ENCODE results near the gene SLC17A7. TPM values are rescaled to one million over a fixed set of nuclear protein-coding genes. Genes with fewer than 3 reads are reported as not detected.
A peak's percentile ranks its signal among the peaks of the same experiment; 100 is the strongest.

The SLC17A7 gene
- total and polyA plus RNA-seq, 10 donors = 0.07 to 0.13 (median 0.10) TPM; not detected in 5

- Histone ChIP-seq H3K27me3 (replicated peaks in 1 of 7) (peaks cover 0 to 19% (median 0%) of the 10 kb centered on the region in 7 donors), H3K4me1 (peaks cover 0 to 44% (median 13%) of the 10 kb centered on the region in 6 donors), H3K4me3 (no peak overlapping the region), H3K27ac (peak overlapping the region in 6 of 8 donors; percentile 18 to 71 (median 52)), H3K36me3 (no peaks in the 10 kb centered on the region), H3K9me3 (no peaks in the 10 kb centered on the region)
- intact Hi-C loops (cut with DNase I; ENCODE audit: low total_unique reads) = no loop called here
- peak; percentile 81 for DNase-seq
- peak in 1 of 11 experiments; percentile 19 for TF ChIP-seq CTCF (IDR thresholded peaks at IDR 0.05 in 8 of 11, conservative IDR thresholded peaks at IDR 0.05 in 3 of 11)
- peak in 1 of 3 donors; percentile 22 for TF ChIP-seq POLR2AphosphoS5 (IDR thresholded peaks at IDR 0.05)
- no peak for TF ChIP-seq POLR2A (IDR thresholded peaks at IDR 0.05)
- WGBS, 5 donors = 51 to 67% (median 60%) methylated on average over 9 of the region's 9 CpGs
Observed at GRCh38 chr19:49390929-49391359, 50.4 kb downstream of the SLC17A7 start.

- no peak for DNase-seq
Observed at GRCh38 chr19:49390131-49390928, 51.0 kb downstream of the SLC17A7 start.

GRCh38 chr19:49389406-49389805 is 51.9 kb downstream of the SLC17A7 start:
- Histone ChIP-seq H3K27me3 (replicated peaks in 1 of 7) (peaks cover 0 to 14% (median 0%) of the 10 kb centered on the region in 7 donors), H3K4me3 (no peak overlapping the region), H3K36me3 (no peaks in the 10 kb centered on the region), H3K9me3 (no peaks in the 10 kb centered on the region), H3K4me1 (peaks cover 0 to 44% (median 13%) of the 10 kb centered on the region in 6 donors), H3K27ac (no peak overlapping the region)
- intact Hi-C loops (cut with DNase I; ENCODE audit: low total_unique reads) = no loop called here
- 91 to 95% (median 92%) methylated on average over 15 to 20 of the region's 20 CpGs for WGBS, 5 donors
- no peak for DNase-seq
- TF ChIP-seq POLR2A (IDR thresholded peaks at IDR 0.05) (no peak), CTCF (IDR thresholded peaks at IDR 0.05 in 8 of 11, conservative IDR thresholded peaks at IDR 0.05 in 3 of 11) (no peak), POLR2AphosphoS5 (IDR thresholded peaks at IDR 0.05) (no peak)

More at GRCh38 chr19:49390131-49390928, 51.0 kb downstream of the SLC17A7 start:
- intact Hi-C loops (cut with DNase I; ENCODE audit: low total_unique reads) = no loop called here
- Histone ChIP-seq H3K27me3 (replicated peaks in 1 of 7) (peaks cover 0 to 19% (median 0%) of the 10 kb centered on the region in 7 donors), H3K36me3 (no peaks in the 10 kb centered on the region), H3K4me1 (peaks cover 0 to 44% (median 13%) of the 10 kb centered on the region in 6 donors), H3K4me3 (no peak overlapping the region), H3K9me3 (no peaks in the 10 kb centered on the region), H3K27ac (peak overlapping the region in 5 of 8 donors; percentile 36 to 71 (median 60))
- 75 to 84% (median 78%) methylated on average over 26 of the region's 26 CpGs for WGBS, 5 donors
- TF ChIP-seq CTCF (IDR thresholded peaks at IDR 0.05 in 8 of 11, conservative IDR thresholded peaks at IDR 0.05 in 3 of 11) (no peak), POLR2A (IDR thresholded peaks at IDR 0.05) (no peak), POLR2AphosphoS5 (IDR thresholded peaks at IDR 0.05) (no peak)

GRCh38 chr19:49387936-49388372 is 53.4 kb downstream of the SLC17A7 start, which contains the start of gene KASH5:
Gene KASH5, plus strand, starts transcription at chr19:49388249. Its CDS starts 2,635 bp downstream, at chr19:49390884.
- no peaks in the 10 kb centered on the region for H3K36me3 ChIP-seq
- WGBS, 5 donors = 31 to 59% (median 50%) methylated on average over 10 to 40 of the region's 40 CpGs
- TF ChIP-seq POLR2AphosphoS5 (IDR thresholded peaks at IDR 0.05) (peak; percentile 47 to 80 (median 77)), POLR2A (IDR thresholded peaks at IDR 0.05) (no peak), CTCF (IDR thresholded peaks at IDR 0.05 in 8 of 11, conservative IDR thresholded peaks at IDR 0.05 in 3 of 11) (no peak)
- peaks cover 0 to 5% (median under 1%) of the 10 kb centered on the region in 8 donors for H3K9me3 ChIP-seq
- H3K4me1 ChIP-seq = peaks cover 0 to 44% (median 13%) of the 10 kb centered on the region in 6 donors
- intact Hi-C loops (cut with DNase I; ENCODE audit: low total_unique reads) = no loop called here
- H3K27me3 ChIP-seq (replicated peaks in 1 of 7) = peaks cover 0 to 7% (median 0%) of the 10 kb centered on the region in 7 donors
- peak; percentile 95 for DNase-seq
- H3K27ac ChIP-seq = peak within 1 kb of the TSS in 4 of 8 donors; percentile 22 to 72 (median 49)
- H3K4me3 ChIP-seq = peak within 1 kb of the TSS in 5 of 8 donors; percentile 9 to 47 (median 18)

Measured in spleen (tissue), 11 donors.